K562 (cell line): Measurements from ENCODE around the gene CD274. TPM values are rescaled to one million over a fixed set of nuclear protein-coding genes. Genes with fewer than 3 reads are reported as not detected.

Source experiments
- ARID4B ChIP-seq: sonication (generic); formaldehyde crosslinking; IDR thresholded peaks from 2 replicates; pipeline ENCODE4 v1.8.0; 2022; ENCODE audit warnings: mild to moderate bottlenecking, missing genetic modification reagents
- ATF7 ChIP-seq: fragments of 450-650 bp; IDR thresholded peaks from 2 replicates; pipeline ENCODE4 v1.7.1; 2014; ENCODE audit warnings: mild to moderate bottlenecking, moderate library complexity
- BRF1 ChIP-seq: IDR thresholded peaks from 3 replicates; pipeline ENCODE4 v1.6.1; 2011; ENCODE audit warnings: borderline replicate concordance, mild to moderate bottlenecking; ENCODE audit not compliant: insufficient read length; ENCODE audit errors: extremely low read depth
- CC2D1A ChIP-seq: fragments of 450-650 bp; IDR thresholded peaks from 2 replicates; pipeline ENCODE4 v1.6.1; 2017; ENCODE audit warnings: mild to moderate bottlenecking
- FOXK1 ChIP-seq: sonication (generic); formaldehyde crosslinking; IDR thresholded peaks from 2 replicates; pipeline ENCODE4 v1.8.0; 2022; ENCODE audit warnings: missing genetic modification reagents, mild to moderate bottlenecking, borderline replicate concordance
- GTF2E2 ChIP-seq: fragments of 200-800 bp; sonication (Bioruptor generic); IDR thresholded peaks from 2 replicates; pipeline ENCODE4 v1.6.1; 2016; ENCODE audit warnings: missing genetic modification characterization, missing compliant biosample characterization
- HDAC1 ChIP-seq, 2 experiments: fragments of 450-650 bp; IDR thresholded peaks; 2 replicates each; pipeline ENCODE4 v1.6.1; 2016 to 2017; ENCODE audit warnings: inconsistent platforms in 1 of 2, mild to moderate bottlenecking in 1 of 2, moderate library complexity in 1 of 2
- HDGF ChIP-seq: fragments of 450-650 bp; IDR thresholded peaks from 2 replicates; pipeline ENCODE4 v1.6.1; 2016
- HNRNPLL ChIP-seq: fragments of 200-400 bp; formaldehyde crosslinking; IDR thresholded peaks from 2 replicates; pipeline ENCODE4 v1.6.1; 2017; ENCODE audit warnings: low read length, low read depth, mild to moderate bottlenecking; ENCODE audit not compliant: poor library complexity, severe bottlenecking
- IRF2 ChIP-seq: sonication (generic); formaldehyde crosslinking; IDR thresholded peaks from 2 replicates; pipeline ENCODE4 v1.8.1; 2022; ENCODE audit warnings: mild to moderate bottlenecking, missing genetic modification reagents
- MAFG ChIP-seq: fragments of 450-650 bp; conservative IDR thresholded peaks from 2 replicates; pipeline ENCODE4 v1.6.1; 2016; ENCODE audit warnings: missing genetic modification characterization, missing compliant biosample characterization
- NFYB ChIP-seq: IDR thresholded peaks from 2 replicates; pipeline ENCODE4 v1.6.1; 2011; ENCODE audit warnings: mild to moderate bottlenecking, moderate library complexity; ENCODE audit not compliant: insufficient read length; ENCODE audit errors: extremely low read depth
- NRF1 ChIP-seq, 2 experiments: fragments of 450-650 bp; IDR thresholded peaks in 1 of 2; conservative IDR thresholded peaks in 1 of 2; 2 replicates each; pipeline ENCODE4 v1.6.1; 2014; ENCODE audit warnings: mild to moderate bottlenecking in 2 of 2
- PHF8 ChIP-seq: fragments of 200-600 bp; sonication (generic); IDR thresholded peaks from 2 replicates; pipeline ENCODE4 v1.6.1; 2012; ENCODE audit warnings: mixed run types, mild to moderate bottlenecking, inconsistent platforms, low read length, moderate library complexity, borderline replicate concordance
- RB1 ChIP-seq: fragments of 450-650 bp; IDR thresholded peaks from 2 replicates; pipeline ENCODE4 v1.6.1; 2017; ENCODE audit warnings: low read depth, mild to moderate bottlenecking
- SIX5 ChIP-seq, 2 experiments: IDR thresholded peaks; 2 replicates each; pipeline ENCODE4 v1.6.1; 2011; ENCODE audit warnings: low read length in 2 of 2, borderline replicate concordance in 1 of 2, low read depth in 1 of 2, mild to moderate bottlenecking in 1 of 2, moderate library complexity in 1 of 2; ENCODE audit not compliant: insufficient read depth in 1 of 2
- SMAD2 ChIP-seq: fragments of 150-350 bp; IDR thresholded peaks from 2 replicates; pipeline ENCODE4 v1.6.1; 2014; ENCODE audit warnings: low read depth, mild to moderate bottlenecking, low read length
- ZFP91 ChIP-seq: sonication (generic); formaldehyde crosslinking; IDR thresholded peaks from 2 replicates; pipeline ENCODE4 v1.8.0; 2022; ENCODE audit warnings: mild to moderate bottlenecking, missing genetic modification reagents
- ZNF224 ChIP-seq: sonication (generic); formaldehyde crosslinking; IDR thresholded peaks from 2 replicates; pipeline ENCODE4 v1.8.0; 2022; ENCODE audit warnings: mild to moderate bottlenecking, missing genetic modification reagents
- ZNF696 ChIP-seq: fragments of 250-450 bp; sonication (Bioruptor Pico); conservative IDR thresholded peaks from 2 replicates; pipeline ENCODE4 v1.4.0; 2020; ENCODE audit warnings: mild to moderate bottlenecking, moderate library complexity
- polyA plus RNA-seq, 8 experiments: library from polyadenylated mRNA; depleted of rRNA in 4 of 8; stranded (reverse) in 5 of 8; unstranded in 3 of 8; fragments of >200 nt; fragmentation: Nextera tagmentation in 2 of 8; fragmentation: Illumina TruSeq in 1 of 8; extraction: Ambion mirVana in 2 of 8; extraction: Trizol in 1 of 8; gene quantifications; 2 replicates each; pipeline versions ENCODE4 v1.2.1 to v1.2.3, GENCODE V29; 2011 to 2014; ENCODE audit warnings: inconsistent platforms in 1 of 8, missing spikeins in 1 of 8
- total RNA-seq, 7 experiments: library from RNA; depleted of rRNA in 6 of 7; stranded (reverse); fragments of >200 nt in 6 of 7; fragmentation: Illumina TruSeq in 2 of 7; extraction: Trizol in 2 of 7; gene quantifications; 2 replicates each; pipeline versions ENCODE4 v1.2.1 to v1.2.3, GENCODE V29; 2011 to 2021; ENCODE audit warnings: low replicate concordance in 1 of 7

CD274 gene
- total and polyA plus RNA-seq, 9 of the 15 experiments (the other 6 are each of a cell fraction or from before 2014, with no cell fraction given), result 0.07 to 0.51 (median 0.30) TPM; not detected in 1

GRCh38 chr9:5437254-5438216, 12.8 kb upstream of the CD274 start, which contains the start of gene PLGRKT (continued):
- TF ChIP-seq FOXK1 (CRISPR knock-in tag) (no peak), HNRNPLL (peak; percentile 92), RB1 (no peak), NRF1 (conservative IDR thresholded peaks at IDR 0.05 in 1 of 2, IDR thresholded peaks at IDR 0.05 in 1 of 2) (peak; percentile 68 to 70), IRF2 (no peak), HDGF (no peak), ZNF224 (CRISPR knock-in tag) (no peak), CC2D1A (no peak), GTF2E2 (tag) (no peak), ZNF696 (CRISPR knock-in tag) (no peak), SMAD2 (no peak), ZFP91 (CRISPR knock-in tag) (no peak), ATF7 (peak; percentile 62), SIX5 (IDR thresholded peaks at IDR 0.05; ENCODE audit: borderline replicate concordance in 1 of 2, insufficient read depth in 1 of 2, low read depth in 1 of 2, low read length in 2 of 2) (no peak), HDAC1 (IDR thresholded peaks at IDR 0.05) (no peak), BRF1 (no peak), PHF8 (peak; percentile 68; the same call in 1 of the 2 replicates), ARID4B (CRISPR knock-in tag) (no peak), NFYB (peak; percentile 35), MAFG (tag) (no peak)
